GM18870 (cell line): ENCODE measurements around the gene PATL1.
A peak's percentile ranks its signal among the peaks of the same experiment; 100 is the strongest.

ENCODE experiments used
- ATAC-seq: cut with Tn5 transposase; IDR thresholded peaks from one replicate; pipeline ENCODE4 v1.9.1; 2021; ENCODE audit warnings: moderate library complexity; ENCODE audit not compliant: unreplicated experiment

Gene PATL1

DNA sequence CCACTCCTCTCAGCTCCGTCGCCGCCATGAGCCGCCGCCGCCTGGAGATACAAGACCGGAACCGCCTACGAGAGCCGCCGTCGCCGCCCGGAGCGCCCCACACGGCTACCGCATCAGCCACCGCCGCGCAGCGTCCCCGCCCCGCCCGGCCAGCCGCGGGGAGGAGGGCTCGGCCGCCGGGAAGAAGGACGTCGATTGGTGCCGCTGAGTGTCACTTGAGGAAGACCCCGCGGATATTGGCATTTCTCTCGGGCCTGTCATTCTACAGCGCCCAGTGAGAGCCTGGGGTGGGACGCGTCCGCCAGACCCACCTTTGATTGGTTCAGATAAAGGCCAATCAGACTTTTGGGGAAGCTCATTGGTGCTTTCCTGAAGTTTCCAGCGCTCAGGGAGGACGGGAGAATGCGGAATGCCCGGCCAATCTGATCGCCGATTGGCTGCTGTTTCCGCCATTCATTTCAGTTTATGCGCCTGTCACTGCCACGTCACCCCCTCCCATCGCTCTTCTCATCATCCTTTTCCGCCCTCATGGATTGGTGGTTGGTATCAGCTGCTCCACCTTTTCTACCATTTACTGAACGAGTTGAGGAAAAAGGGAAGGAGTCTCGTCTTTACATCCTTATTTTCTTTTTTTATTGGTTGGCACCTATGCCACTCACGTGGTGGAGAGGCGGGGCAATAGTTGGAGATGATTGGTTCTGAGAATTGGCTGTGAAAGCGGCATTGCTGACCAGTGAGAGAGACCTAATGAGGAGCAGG, 53.0 kb downstream of the PATL1 start, which contains the start of gene OSBP:
Gene OSBP (minus strand): TSS at position 138 of the 759 bp plus-strand sequence. CDS start 110 bp downstream, at position 28.
- ATAC-seq = peak; percentile 89

DNA sequence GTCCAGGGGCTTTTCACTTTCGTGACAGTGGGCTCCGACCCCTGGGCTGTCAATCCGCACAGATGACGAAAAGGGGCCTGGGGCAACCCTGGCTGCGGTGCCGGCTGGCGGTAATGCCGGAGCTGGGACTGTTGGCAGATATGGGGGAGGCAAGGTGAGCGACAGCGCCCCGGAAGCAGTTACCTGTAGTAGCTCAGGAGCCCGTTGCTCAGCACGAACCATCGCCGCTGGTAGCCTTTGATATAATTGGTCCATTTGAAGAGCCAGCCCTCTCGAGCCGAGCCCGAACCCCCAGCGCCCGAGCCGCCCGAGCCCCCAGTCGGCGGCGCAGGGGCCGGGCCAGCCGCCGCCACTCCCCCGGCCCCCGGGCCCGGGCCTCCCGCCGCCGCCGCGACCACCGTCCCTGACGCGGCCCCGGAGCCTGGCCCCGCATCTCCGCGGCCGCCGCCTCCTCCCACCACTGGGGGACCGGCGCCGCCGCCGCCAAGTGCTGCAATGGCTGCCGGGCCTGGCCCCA, 53.7 kb downstream of the PATL1 start:
- peak; percentile 1 for ATAC-seq

DNA sequence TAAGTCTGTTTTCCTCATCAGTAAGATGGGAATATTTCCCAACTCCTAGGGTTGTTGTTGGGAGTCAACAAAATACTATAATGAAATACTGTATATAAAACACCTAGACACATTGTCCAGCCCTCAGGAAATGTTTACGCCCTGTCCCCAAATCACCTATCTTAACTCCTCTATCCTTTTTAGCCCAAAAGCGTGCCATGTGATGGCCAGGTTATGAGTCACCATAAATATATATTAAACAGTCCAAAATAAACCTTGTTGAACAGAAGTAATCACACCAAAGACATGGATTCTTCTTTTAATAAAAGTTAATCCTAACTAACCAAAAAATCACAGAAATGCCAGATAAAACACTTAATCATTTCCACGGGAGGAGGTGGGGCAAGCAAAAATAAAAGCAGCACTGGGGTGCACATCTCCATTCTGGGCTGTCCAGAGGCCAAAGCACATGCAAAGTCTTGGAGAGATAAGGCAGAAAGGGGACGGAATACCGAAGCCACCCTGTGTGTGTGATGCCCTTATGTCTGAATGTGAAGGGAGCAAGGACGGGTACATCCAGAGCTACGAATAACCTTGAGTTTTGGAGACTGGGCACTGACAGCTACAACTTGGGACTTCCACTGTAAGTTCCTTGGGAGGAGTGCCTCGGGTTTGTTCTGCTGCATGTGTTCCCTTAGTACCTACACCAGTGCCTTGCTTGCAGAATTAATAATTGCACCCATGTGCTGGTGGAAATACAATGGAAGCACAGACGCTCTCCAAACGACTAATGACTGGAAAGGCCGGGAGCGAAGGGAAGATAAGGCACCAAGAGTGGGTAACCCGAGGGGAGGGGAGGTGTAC, 54.3 kb downstream of the PATL1 start:
- no peak for ATAC-seq

DNA sequence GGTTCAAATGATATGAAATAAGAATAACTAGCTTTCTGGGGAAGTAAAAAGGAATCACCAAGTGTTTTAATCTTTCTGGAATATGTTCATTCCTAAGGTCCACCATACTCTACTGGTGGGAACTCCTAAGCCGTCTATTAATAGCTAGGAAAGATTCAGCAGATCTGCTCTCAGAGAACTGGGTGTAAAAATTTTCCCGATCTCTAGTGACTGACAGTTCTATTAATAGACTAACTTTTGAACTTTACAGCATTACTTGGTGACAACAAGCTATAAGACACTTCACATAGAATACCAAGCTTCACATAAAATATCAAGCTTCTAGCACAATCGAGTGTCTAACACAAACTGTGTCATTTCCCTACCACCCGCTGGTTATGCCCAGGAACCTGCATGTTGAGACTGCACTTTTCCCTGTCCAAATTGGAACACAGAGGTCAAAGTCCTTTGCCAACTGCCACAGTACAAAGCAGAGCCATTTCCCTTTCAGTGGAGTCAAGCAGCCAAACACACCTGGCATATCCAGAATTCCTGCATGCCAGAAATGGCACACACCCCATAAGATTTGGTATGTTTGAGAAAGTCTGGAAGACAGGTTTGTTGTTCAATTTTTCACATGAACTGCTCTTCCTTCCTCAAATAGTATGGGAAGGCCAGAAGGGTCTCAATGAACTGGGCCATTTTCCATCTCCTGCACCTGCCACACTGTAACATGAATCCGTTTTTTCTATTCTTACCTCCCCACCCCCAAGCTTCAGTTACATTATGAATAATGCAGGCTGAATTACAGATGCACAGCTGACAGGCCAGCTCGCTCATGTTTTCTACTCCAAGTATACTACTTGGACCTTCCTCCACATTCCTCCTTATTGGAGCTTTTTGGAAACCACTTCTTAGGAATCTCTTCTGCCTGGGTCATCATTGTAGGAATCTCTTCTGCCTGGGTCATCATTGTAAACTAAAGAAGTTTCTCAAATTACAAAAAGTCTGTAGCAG, 57.0 kb downstream of the PATL1 start:
- no peak for ATAC-seq

DNA sequence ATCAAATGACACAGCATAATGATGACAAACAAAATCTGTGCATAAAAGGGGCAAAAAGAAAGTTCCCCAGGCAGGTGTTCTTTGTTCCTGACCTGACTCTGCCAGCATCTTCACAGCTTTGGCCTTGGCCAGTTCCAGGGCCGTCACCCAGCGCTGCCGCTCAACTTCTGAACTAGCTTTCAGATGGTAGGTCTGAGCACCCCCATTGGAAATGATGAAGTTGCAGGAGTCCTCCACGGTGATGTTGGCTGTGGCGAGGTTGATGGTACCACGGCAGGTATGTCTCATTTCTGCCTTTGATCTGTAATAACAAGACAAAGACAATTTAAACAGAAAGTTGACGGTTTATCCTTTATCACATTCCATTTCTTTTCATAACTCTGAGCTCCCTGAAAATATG, 58.5 kb downstream of the PATL1 start:
- ATAC-seq = no peak

DNA sequence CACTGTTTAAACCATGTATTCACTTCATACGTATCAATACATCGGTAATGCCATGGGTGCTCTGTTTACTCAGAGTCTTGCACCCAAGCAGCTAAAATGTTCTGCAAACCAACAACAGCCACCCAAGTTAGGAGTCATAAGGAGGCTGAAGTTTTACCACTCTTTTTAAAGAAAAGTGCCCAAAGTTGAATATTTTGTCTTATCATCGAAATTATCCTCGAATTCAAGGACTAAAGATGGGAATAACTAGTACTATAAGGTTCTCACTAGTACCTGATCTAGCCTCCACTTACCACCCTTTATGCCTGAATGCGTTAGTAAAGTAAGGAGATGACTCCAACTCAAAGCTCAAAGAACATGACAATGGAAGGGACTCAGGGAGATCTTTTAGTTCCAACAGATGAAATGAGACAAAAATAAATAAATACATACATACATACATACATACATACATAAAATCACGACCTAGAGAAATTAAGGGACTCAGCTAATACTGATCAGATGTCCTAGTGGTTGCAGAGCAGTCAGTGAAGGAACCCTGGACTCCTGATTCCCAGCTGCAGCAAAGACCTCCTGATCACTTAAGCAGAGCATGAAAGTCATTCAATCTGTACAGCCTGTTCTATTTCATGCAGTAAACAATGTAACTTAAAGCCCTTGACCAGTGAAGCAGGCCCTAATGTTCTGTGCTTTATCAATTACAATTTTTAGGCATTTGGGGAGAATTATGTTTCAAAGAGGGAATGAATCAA, 61.0 kb downstream of the PATL1 start:
- no peak for ATAC-seq

DNA sequence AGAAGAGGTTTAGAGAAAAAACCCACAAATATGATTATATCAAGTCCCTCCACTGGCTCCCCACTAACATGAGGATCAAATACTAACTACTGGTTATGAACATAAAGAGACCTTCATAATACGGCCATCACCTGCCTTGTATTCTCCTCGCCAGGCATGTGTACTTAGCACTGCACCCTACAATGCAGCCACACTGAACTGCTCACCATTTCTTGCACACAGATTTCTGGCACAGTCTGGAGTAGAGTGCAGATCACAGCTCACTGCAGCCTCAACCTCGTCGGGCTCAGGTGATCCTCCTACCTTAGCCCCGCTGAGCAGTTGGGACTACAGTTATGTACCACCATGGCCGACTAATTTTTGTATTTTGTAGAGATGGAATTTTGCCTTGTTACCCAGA, 66.4 kb downstream of the PATL1 start:
- no peak for ATAC-seq

DNA sequence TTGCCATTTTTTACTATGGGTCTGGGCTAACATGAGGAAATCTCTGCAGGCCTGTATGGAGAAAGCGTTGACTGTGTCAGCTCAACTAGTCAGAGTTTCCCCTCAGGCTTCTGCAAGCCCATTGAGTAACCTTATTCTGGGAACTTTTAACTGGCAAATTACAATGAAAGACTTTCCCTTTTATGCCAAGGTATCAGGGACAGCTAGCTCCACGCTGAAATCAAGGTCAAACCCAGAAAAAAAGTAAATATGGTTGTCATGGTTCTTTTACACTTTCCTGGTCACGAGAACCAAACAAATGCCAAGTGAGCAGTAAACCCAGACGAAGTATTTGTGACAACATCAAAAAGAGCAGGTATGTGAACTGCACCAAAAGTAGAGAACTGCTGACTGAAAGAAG, 67.0 kb downstream of the PATL1 start:
- ATAC-seq = no peak

DNA sequence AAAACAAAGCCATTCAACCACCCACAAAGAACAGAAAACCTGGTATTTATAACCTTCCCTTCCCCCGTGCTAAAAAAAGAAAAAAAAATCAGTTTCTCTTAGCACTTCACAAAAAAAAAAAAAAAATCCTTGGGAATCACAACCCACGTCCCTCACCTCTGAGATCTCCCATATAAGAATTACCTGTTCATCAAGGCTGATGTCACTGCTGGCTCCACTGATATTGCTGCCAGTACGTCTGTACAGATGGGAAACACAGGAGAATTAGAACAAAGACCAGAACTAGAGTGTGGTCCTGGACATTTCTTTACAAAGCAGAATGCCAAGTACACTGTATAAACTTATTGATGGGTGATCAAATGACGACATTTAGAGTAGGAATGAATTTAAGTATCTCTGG, 68.2 kb downstream of the PATL1 start:
- ATAC-seq = no peak

DNA sequence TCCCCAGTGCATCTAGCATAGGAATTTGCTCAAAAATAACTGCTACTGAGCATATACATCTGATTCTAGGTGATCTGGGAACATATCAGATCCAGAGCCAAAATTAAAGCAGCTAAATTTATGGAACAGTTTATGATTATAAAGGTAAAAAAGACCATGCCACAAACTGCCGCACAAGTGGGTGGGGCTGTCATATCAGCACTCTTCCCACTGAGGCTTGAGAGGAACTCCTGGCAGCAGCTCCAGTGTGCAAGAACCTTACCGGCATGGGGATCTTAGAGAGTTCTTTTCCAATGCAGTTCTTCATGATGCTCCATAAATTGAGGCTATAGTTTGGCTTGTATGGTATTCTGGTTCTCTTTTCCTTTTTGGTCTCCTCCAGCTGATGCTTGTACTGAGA, 68.6 kb downstream of the PATL1 start:
- ATAC-seq = no peak

DNA sequence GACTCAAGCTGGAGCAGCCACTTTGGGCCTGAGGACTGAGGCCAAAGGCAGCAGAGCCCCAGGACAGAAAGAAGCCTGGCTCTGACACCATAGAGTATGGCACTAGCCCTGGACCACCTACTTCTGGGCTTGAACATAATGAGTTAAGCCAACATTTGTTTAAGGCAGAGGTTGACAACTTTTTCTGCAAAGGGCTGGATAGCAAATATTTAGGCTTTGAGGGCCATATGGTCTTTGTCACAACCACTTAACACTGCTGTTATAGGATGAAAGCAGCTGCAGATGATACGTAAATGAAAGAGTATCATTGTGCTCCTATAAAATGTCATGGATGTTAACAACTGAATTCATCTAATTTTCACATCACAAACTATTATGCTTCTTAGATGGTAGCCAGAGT, 69.9 kb downstream of the PATL1 start:
- no peak for ATAC-seq
